ENCODE results near the gene SEPTIN7. TPM values are rescaled to one million over a fixed set of nuclear protein-coding genes. Genes with fewer than 3 reads are reported as not detected.
A peak's percentile ranks its signal among the peaks of the same experiment; 100 is the strongest.

The SEPTIN7 gene
- total and polyA plus RNA-seq, 2 experiments from 2014 or later: 368 to 521 TPM

DNA sequence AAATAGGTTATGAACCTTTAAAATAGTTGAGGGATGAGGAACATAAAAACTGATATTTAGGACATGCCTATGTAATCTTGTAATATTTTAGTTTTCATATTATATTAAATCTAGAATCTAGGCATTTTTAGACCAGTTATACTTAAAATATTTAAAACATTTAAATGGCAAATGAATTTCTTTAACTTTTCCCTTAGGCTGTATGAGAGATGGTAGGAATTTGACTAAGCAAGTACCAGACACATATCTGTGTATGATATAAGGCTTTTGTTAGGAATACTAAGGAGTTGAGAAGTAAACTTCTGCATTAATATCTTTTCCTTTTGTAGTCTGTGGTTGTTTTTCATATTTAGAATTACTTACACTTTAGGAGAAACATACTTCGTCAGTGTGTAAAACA lies 25.1 kb downstream of the SEPTIN7 start:
- H3K4me2 ChIP-seq (ENCODE audit: unreplicated experiment): no peak overlapping the region
- no peak overlapping the region for H3K4me3 ChIP-seq
- H3K27me3 ChIP-seq (replicated peaks; ENCODE audit: insufficient read depth): no peaks in the 10 kb centered on the region
- H3K9ac ChIP-seq: no peak overlapping the region
- 100% methylated on average over 1 of the region's 1 CpG for WGBS, 2 experiments (ENCODE audit: low coverage in 1 of 2, low lambda C conversion rate in 2 of 2, missing lambda C conversion rate in 2 of 2)
- no peaks in the 10 kb centered on the region for H3K36me3 ChIP-seq (ENCODE audit: low read depth)
- no peak overlapping the region for H3K27ac ChIP-seq
- no peak for DNase-seq
- H2AFZ ChIP-seq: no peak overlapping the region
- no peaks in the 10 kb centered on the region for H3K9me2 ChIP-seq (ENCODE audit: insufficient read depth)
- peaks cover 21% of the 10 kb centered on the region for H3K4me1 ChIP-seq (ENCODE audit: insufficient read depth)
- TF ChIP-seq EZH2 (IDR thresholded peaks at IDR 0.05; ENCODE audit: insufficient read depth, poor library complexity, severe bottlenecking): no peak
- no peak for TF ChIP-seq EZH2phosphoT487 (IDR thresholded peaks at IDR 0.05; ENCODE audit: insufficient read depth, low read depth)
- in situ Hi-C loops (cut with MboI): no loop called here
- 0 out of 2 replicates have a peak, but pooled peaks cover 2% of the 10 kb centered on the region for H3F3A ChIP-seq (ENCODE audit: insufficient read depth)
- no peaks in the 10 kb centered on the region for H3K9me3 ChIP-seq (ENCODE audit: low read depth)
- peaks cover 100% of the 10 kb centered on the region for H3K79me2 ChIP-seq (ENCODE audit: insufficient read depth)
- H4K20me1 ChIP-seq (ENCODE audit: insufficient read depth): peaks cover 13% of the 10 kb centered on the region

GRCh38 chr7:35826751-35827150 lies 25.9 kb downstream of the SEPTIN7 start:
- in situ Hi-C loops (cut with MboI): no loop called here
- Histone ChIP-seq H3K27ac (no peak overlapping the region), H3K27me3 (replicated peaks; ENCODE audit: insufficient read depth) (no peaks in the 10 kb centered on the region), H3K79me2 (ENCODE audit: insufficient read depth) (peaks cover 100% of the 10 kb centered on the region), H3K36me3 (ENCODE audit: low read depth) (no peaks in the 10 kb centered on the region), H2AFZ (no peak overlapping the region), H3K9ac (no peak overlapping the region), H3K4me2 (ENCODE audit: unreplicated experiment) (no peak overlapping the region), H3K4me1 (ENCODE audit: insufficient read depth) (peaks cover 29% of the 10 kb centered on the region), H4K20me1 (ENCODE audit: insufficient read depth) (peaks cover 12% of the 10 kb centered on the region), H3K4me3 (no peak overlapping the region), H3K9me2 (ENCODE audit: insufficient read depth) (no peaks in the 10 kb centered on the region), H3F3A (ENCODE audit: insufficient read depth) (peaks cover 9% of the 10 kb centered on the region; the same call in 1 of the 2 replicates), H3K9me3 (ENCODE audit: low read depth) (no peaks in the 10 kb centered on the region)
- no peak for TF ChIP-seq EZH2phosphoT487 (IDR thresholded peaks at IDR 0.05; ENCODE audit: insufficient read depth, low read depth)
- TF ChIP-seq EZH2 (IDR thresholded peaks at IDR 0.05; ENCODE audit: insufficient read depth, poor library complexity, severe bottlenecking): no peak
- 98% methylated on average over 4 of the region's 4 CpGs for WGBS, 2 experiments (ENCODE audit: low coverage in 1 of 2, low lambda C conversion rate in 2 of 2, missing lambda C conversion rate in 2 of 2)
- no peak for DNase-seq

DNA sequence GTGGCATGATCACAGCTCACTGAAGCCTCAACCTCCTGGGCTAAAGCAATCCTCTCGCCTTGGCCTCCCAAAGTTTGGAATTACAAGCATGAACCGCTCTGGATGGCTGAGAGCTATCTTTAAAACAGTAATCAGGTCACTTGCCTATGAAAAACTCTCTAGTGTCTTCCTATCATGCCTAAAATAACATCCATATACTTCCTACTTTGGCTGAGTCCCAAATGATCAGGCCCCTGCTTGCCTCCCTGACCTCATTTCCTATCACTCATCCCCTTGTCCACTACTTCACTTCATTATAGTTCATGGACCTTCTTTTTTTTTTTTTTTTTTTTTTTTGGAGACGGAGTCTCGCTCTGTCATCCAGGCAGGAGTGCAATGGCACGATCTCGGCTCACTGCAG lies 28.0 kb downstream of the SEPTIN7 start:
- no peak for DNase-seq
- Histone ChIP-seq H3K9ac (no peak overlapping the region), H3K79me2 (ENCODE audit: insufficient read depth) (peaks cover 100% of the 10 kb centered on the region), H3F3A (ENCODE audit: insufficient read depth) (peaks cover 15% of the 10 kb centered on the region; the same call in 1 of the 2 replicates), H3K4me2 (ENCODE audit: unreplicated experiment) (no peak overlapping the region), H3K4me3 (no peak overlapping the region), H3K36me3 (ENCODE audit: low read depth) (peaks cover 12% of the 10 kb centered on the region; the same call in 1 of the 2 replicates), H3K9me3 (ENCODE audit: low read depth) (no peaks in the 10 kb centered on the region), H2AFZ (no peak overlapping the region), H3K9me2 (ENCODE audit: insufficient read depth) (peaks cover 3% of the 10 kb centered on the region; the same call in 1 of the 2 replicates), H3K4me1 (ENCODE audit: insufficient read depth) (peaks cover 36% of the 10 kb centered on the region), H4K20me1 (ENCODE audit: insufficient read depth) (peaks cover 9% of the 10 kb centered on the region; the same call in 1 of the 2 replicates), H3K27me3 (replicated peaks; ENCODE audit: insufficient read depth) (no peaks in the 10 kb centered on the region), H3K27ac (no peak overlapping the region)
- no peak for TF ChIP-seq EZH2 (IDR thresholded peaks at IDR 0.05; ENCODE audit: insufficient read depth, poor library complexity, severe bottlenecking)
- TF ChIP-seq EZH2phosphoT487 (IDR thresholded peaks at IDR 0.05; ENCODE audit: insufficient read depth, low read depth): no peak
- WGBS, 2 experiments (ENCODE audit: low coverage in 1 of 2, low lambda C conversion rate in 2 of 2, missing lambda C conversion rate in 2 of 2): 89 to 98% methylated on average over 2 to 6 of the region's 6 CpGs
- in situ Hi-C loops (cut with MboI): no loop called here

DNA sequence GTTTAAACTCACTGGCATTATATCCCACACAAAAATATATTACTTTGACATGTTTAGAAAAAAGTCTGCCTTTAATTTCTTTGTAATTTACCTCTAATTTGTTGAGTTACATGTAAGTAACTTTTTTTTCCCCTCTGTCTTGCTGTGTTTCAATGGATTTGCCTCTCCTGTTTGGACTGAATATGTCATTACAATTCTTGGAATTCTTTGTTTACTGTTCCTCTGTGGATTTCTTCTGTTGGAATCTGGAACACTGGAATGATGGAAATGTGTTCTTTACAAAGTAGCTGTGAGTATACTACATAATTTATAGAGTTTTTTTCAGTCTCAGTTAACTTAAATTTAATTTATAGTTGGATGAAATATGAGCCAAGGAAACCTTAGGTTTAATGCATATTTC lies 30.4 kb downstream of the SEPTIN7 start:
- Histone ChIP-seq H3K4me1 (ENCODE audit: insufficient read depth) (peaks cover 28% of the 10 kb centered on the region), H3K27me3 (replicated peaks; ENCODE audit: insufficient read depth) (no peaks in the 10 kb centered on the region), H3F3A (ENCODE audit: insufficient read depth) (peaks cover 15% of the 10 kb centered on the region; the same call in 1 of the 2 replicates), H3K27ac (no peak overlapping the region), H3K36me3 (ENCODE audit: low read depth) (peaks cover 26% of the 10 kb centered on the region; the same call in 1 of the 2 replicates), H3K4me3 (peak overlapping the region; percentile 5; the same call in 1 of the 2 replicates), H3K4me2 (ENCODE audit: unreplicated experiment) (peak overlapping the region; percentile 50), H3K9me2 (ENCODE audit: insufficient read depth) (peaks cover 4% of the 10 kb centered on the region; the same call in 1 of the 2 replicates), H3K79me2 (ENCODE audit: insufficient read depth) (peaks cover 100% of the 10 kb centered on the region), H4K20me1 (ENCODE audit: insufficient read depth) (0 out of 2 replicates have a peak, but pooled peaks cover 5% of the 10 kb centered on the region), H2AFZ (no peak overlapping the region), H3K9ac (no peak overlapping the region), H3K9me3 (ENCODE audit: low read depth) (no peaks in the 10 kb centered on the region)
- DNase-seq: peak; percentile 25
- TF ChIP-seq EZH2phosphoT487 (IDR thresholded peaks at IDR 0.05; ENCODE audit: insufficient read depth, low read depth) (no peak), EZH2 (IDR thresholded peaks at IDR 0.05; ENCODE audit: insufficient read depth, poor library complexity, severe bottlenecking) (no peak)
- in situ Hi-C loops (cut with MboI): no loop called here

Measured in GM23248 (cell line).